Measurements from ENCODE around the gene ACTR3. TPM values are rescaled to one million over a fixed set of nuclear protein-coding genes. Genes with fewer than 3 reads are reported as not detected.

ACTR3 gene
- polyA plus RNA-seq, 1 donor from 2014 or later, result 255 TPM

DNA sequence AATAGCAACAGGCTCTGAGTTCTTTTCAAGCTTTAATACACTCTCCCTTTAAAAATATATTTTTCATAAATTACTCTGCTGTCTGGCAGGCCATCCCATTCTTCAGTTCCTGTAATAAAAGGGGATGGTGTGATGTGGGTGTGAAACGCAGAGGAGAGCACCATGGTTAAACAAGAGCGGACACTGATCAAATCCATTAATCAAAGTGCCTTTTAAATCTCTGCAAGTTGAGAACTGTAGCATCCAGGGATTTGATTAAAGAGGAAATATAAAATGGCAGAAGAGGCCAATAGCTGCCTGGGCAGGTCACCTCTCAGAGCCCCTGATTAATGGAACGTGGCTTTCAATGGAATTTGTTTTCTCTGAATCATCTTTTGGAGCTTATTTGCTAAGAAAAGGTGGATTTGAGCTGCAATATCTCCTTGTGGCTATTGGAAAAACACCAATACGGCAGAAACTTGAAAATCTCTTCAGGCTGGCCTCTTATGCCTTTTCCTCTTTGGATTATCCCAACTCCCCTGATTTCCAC lies 96.9 kb downstream of the ACTR3 start:
- TF ChIP-seq RAD21 (conservative IDR thresholded peaks at IDR 0.05), result no peak
- TF ChIP-seq EZH2 (IDR thresholded peaks at IDR 0.05; ENCODE audit: borderline replicate concordance, insufficient read depth, low read length, poor library complexity, severe bottlenecking), result no peak
- no peak for TF ChIP-seq POLR2AphosphoS5 (IDR thresholded peaks at IDR 0.05)
- no peak for TF ChIP-seq CTCF (IDR thresholded peaks at IDR 0.05; ENCODE audit: poor library complexity, severe bottlenecking)
- TF ChIP-seq MXI1 (conservative IDR thresholded peaks at IDR 0.05; ENCODE audit: poor library complexity, severe bottlenecking), result no peak
- TF ChIP-seq EP300 (conservative IDR thresholded peaks at IDR 0.05; ENCODE audit: poor library complexity, severe bottlenecking), result no peak
- TF ChIP-seq, protein P1, sequence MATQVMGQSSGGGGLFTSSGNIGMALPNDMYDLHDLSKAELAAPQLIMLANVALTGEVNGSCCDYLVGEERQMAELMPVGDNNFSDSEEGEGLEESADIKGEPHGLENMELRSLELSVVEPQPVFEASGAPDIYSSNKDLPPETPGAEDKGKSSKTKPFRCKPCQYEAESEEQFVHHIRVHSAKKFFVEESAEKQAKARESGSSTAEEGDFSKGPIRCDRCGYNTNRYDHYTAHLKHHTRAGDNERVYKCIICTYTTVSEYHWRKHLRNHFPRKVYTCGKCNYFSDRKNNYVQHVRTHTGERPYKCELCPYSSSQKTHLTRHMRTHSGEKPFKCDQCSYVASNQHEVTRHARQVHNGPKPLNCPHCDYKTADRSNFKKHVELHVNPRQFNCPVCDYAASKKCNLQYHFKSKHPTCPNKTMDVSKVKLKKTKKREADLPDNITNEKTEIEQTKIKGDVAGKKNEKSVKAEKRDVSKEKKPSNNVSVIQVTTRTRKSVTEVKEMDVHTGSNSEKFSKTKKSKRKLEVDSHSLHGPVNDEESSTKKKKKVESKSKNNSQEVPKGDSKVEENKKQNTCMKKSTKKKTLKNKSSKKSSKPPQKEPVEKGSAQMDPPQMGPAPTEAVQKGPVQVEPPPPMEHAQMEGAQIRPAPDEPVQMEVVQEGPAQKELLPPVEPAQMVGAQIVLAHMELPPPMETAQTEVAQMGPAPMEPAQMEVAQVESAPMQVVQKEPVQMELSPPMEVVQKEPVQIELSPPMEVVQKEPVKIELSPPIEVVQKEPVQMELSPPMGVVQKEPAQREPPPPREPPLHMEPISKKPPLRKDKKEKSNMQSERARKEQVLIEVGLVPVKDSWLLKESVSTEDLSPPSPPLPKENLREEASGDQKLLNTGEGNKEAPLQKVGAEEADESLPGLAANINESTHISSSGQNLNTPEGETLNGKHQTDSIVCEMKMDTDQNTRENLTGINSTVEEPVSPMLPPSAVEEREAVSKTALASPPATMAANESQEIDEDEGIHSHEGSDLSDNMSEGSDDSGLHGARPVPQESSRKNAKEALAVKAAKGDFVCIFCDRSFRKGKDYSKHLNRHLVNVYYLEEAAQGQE (IDR thresholded peaks at IDR 0.05; ENCODE audit: borderline replicate concordance), result no peak
- TF ChIP-seq TAF1 (IDR thresholded peaks at IDR 0.05; ENCODE audit: low read depth), result no peak
- TF ChIP-seq SMC3 (conservative IDR thresholded peaks at IDR 0.05; ENCODE audit: poor library complexity), result no peak
- no peaks in the 10 kb centered on the region for H3K9me3 ChIP-seq (ENCODE audit: low read length)
- H3K27ac ChIP-seq (ENCODE audit: low read length), result no peak overlapping the region
- no peaks in the 10 kb centered on the region for H4K20me1 ChIP-seq (ENCODE audit: insufficient read depth)
- no peaks in the 10 kb centered on the region for H3K79me2 ChIP-seq (replicated peaks; ENCODE audit: insufficient read depth, low read length)
- H3F3A ChIP-seq (ENCODE audit: insufficient read depth, low read length, poor library complexity, severe bottlenecking), result no peaks in the 10 kb centered on the region
- H2AFZ ChIP-seq (ENCODE audit: low read depth, low read length), result no peak overlapping the region
- no peak overlapping the region for H3K4me2 ChIP-seq (ENCODE audit: low read length)
- no peaks in the 10 kb centered on the region for H3K27me3 ChIP-seq (ENCODE audit: insufficient read depth, low read depth, low read length)
- H3K9me2 ChIP-seq (ENCODE audit: insufficient read depth, low read length), result no peaks in the 10 kb centered on the region
- H3K36me3 ChIP-seq (ENCODE audit: insufficient read depth, low read length), result no peaks in the 10 kb centered on the region
- H3K4me3 ChIP-seq (ENCODE audit: low read length), result no peak overlapping the region
- no peak overlapping the region for H3K9ac ChIP-seq (ENCODE audit: low read length)

DNA sequence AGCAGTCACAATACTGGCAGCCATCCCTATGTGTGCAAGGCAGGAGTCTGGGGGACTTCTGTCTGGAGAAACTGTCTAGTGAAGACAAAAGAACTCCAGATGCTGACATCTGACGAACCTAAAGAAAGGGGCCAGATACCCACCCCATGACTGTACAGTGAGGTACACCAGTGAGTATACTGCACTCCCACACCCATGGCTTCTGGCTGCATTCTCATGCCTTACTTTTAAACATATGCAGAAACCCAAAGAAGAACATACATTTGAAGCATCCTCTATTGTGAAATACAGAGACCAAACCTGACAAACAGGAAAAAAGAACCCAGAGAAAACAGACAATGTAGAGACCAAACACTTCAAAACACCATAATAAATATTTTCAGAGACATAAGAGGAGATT lies 102.2 kb downstream of the ACTR3 start:
- Histone ChIP-seq H3K4me2 (ENCODE audit: low read length) (no peak overlapping the region), H3K27me3 (ENCODE audit: insufficient read depth, low read depth, low read length) (no peaks in the 10 kb centered on the region), H4K20me1 (ENCODE audit: insufficient read depth) (no peaks in the 10 kb centered on the region), H3K36me3 (ENCODE audit: insufficient read depth, low read length) (no peaks in the 10 kb centered on the region), H3K4me3 (ENCODE audit: low read length) (no peak overlapping the region), H3K9ac (ENCODE audit: low read length) (no peak overlapping the region), H3K79me2 (replicated peaks; ENCODE audit: insufficient read depth, low read length) (no peaks in the 10 kb centered on the region), H3K27ac (ENCODE audit: low read length) (no peak overlapping the region), H2AFZ (ENCODE audit: low read depth, low read length) (no peak overlapping the region), H3K9me2 (ENCODE audit: insufficient read depth, low read length) (no peaks in the 10 kb centered on the region), H3K9me3 (ENCODE audit: low read length) (no peaks in the 10 kb centered on the region), H3F3A (ENCODE audit: insufficient read depth, low read length, poor library complexity, severe bottlenecking) (no peaks in the 10 kb centered on the region)
- no peak for TF ChIP-seq EP300 (conservative IDR thresholded peaks at IDR 0.05; ENCODE audit: poor library complexity, severe bottlenecking)
- TF ChIP-seq CTCF (IDR thresholded peaks at IDR 0.05; ENCODE audit: poor library complexity, severe bottlenecking), result no peak
- no peak for TF ChIP-seq TAF1 (IDR thresholded peaks at IDR 0.05; ENCODE audit: low read depth)
- TF ChIP-seq EZH2 (IDR thresholded peaks at IDR 0.05; ENCODE audit: borderline replicate concordance, insufficient read depth, low read length, poor library complexity, severe bottlenecking), result no peak
- no peak for TF ChIP-seq POLR2AphosphoS5 (IDR thresholded peaks at IDR 0.05)

Data from neural cell (in vitro differentiated cells).